ENCODE data around the gene POLDIP2. TPM values are rescaled to one million over a fixed set of nuclear protein-coding genes. Genes with fewer than 3 reads are reported as not detected.

POLDIP2 gene
- total and polyA plus RNA-seq, 2 of the 13 experiments (the other 11 are each of a cell fraction or from before 2014, with no cell fraction given): 85.9 to 114 TPM

- TF ChIP-seq ATF3 (CRISPR knock-in tag; IDR thresholded peaks at IDR 0.05) (peak; percentile 85), KLF15 (CRISPR knock-in tag; IDR thresholded peaks at IDR 0.05; ENCODE audit: borderline replicate concordance) (0 out of 2 replicates have a peak, but pooled peaks have one; percentile 69), ZNF550 (CRISPR knock-in tag; IDR thresholded peaks at IDR 0.05; ENCODE audit: borderline replicate concordance) (no peak), LCORL (IDR thresholded peaks at IDR 0.05) (no peak), LCORL (CRISPR knock-in tag; IDR thresholded peaks at IDR 0.05) (0 out of 2 replicates have a peak, but pooled peaks have one; percentile 26), MED13 (CRISPR knock-in tag; IDR thresholded peaks at IDR 0.05) (no peak), ZBED4 (CRISPR knock-in tag; IDR thresholded peaks at IDR 0.05; ENCODE audit: borderline replicate concordance) (no peak), PLRG1 (conservative IDR thresholded peaks at IDR 0.05) (no peak), SUZ12 (IDR thresholded peaks at IDR 0.05; ENCODE audit: low read depth, low read length) (peak; percentile 90), DZIP1 (CRISPR knock-in tag; IDR thresholded peaks at IDR 0.05) (peak; percentile 46; the same call in 1 of the 2 replicates), RARG (CRISPR knock-in tag; IDR thresholded peaks at IDR 0.05; ENCODE audit: low read depth) (no peak), E2F1 (CRISPR knock-in tag; IDR thresholded peaks at IDR 0.05) (peak; percentile 54; the same call in 1 of the 2 replicates), TEAD2 (CRISPR knock-in tag; IDR thresholded peaks at IDR 0.05) (no peak), TP53 (CRISPR knock-in tag; conservative IDR thresholded peaks at IDR 0.05) (no peak; the same call in 1 of the 2 replicates), HMGXB3 (CRISPR knock-in tag; IDR thresholded peaks at IDR 0.05; ENCODE audit: borderline replicate concordance) (peak; percentile 22; the same call in 1 of the 2 replicates), ZNF44 (CRISPR knock-in tag; IDR thresholded peaks at IDR 0.05) (no peak), HDAC6 (IDR thresholded peaks at IDR 0.05; ENCODE audit: low read depth, low read length) (no peak)
Observed at GRCh38 chr17:28335201-28335958, 21.9 kb downstream of the POLDIP2 start, which contains the start of the genes IFT20 and TNFAIP1 (continued).
